Measurements from ENCODE around the gene CASZ1. TPM values are rescaled to one million over a fixed set of nuclear protein-coding genes. Genes with fewer than 3 reads are reported as not detected.

Gene CASZ1
- total RNA-seq, 4 donors from 2014 or later: 22.1 to 47.4 (median 28.0) TPM

DNA sequence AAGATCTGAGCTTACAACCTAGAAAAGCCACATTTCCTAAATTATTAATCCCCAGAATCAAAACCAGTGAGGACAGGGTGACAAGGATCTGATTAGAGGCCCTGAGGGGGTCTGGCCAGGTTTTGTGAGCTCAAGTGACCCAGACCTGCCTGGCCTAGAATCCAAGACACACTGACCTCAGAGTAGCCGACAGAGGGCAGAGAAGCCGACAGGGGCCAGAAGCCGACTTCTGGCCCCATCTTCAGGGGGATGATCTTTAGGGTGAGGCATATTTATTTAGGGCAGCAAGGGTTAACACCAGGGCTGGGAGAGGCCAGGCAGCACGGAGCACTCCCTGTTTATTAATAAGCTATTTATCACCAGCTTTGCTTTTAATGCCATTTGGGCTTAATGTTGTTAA is 45.3 kb downstream of the CASZ1 start:
- H3K4me1 ChIP-seq: peaks cover 0 to 32% (median 6%) of the 10 kb centered on the region in 3 donors
- 0 to 40% methylated on average over 1 to 2 of the region's 4 CpGs for whole genome bisulfite sequencing, 2 donors (ENCODE audit: low coverage in 1 of 2)
- H3K36me3 ChIP-seq: no peaks in the 10 kb centered on the region
- H3K27me3 ChIP-seq: peaks cover 8% of the 10 kb centered on the region
- H3K27ac ChIP-seq: no peak overlapping the region
- no peak for ATAC-seq
- no peaks in the 10 kb centered on the region for H3K9me3 ChIP-seq
- H3K4me3 ChIP-seq: no peak overlapping the region
- TF ChIP-seq POLR2A (IDR thresholded peaks at IDR 0.05): no peak
- no peak for TF ChIP-seq POLR2AphosphoS5 (IDR thresholded peaks at IDR 0.05)
- TF ChIP-seq, protein P1, sequence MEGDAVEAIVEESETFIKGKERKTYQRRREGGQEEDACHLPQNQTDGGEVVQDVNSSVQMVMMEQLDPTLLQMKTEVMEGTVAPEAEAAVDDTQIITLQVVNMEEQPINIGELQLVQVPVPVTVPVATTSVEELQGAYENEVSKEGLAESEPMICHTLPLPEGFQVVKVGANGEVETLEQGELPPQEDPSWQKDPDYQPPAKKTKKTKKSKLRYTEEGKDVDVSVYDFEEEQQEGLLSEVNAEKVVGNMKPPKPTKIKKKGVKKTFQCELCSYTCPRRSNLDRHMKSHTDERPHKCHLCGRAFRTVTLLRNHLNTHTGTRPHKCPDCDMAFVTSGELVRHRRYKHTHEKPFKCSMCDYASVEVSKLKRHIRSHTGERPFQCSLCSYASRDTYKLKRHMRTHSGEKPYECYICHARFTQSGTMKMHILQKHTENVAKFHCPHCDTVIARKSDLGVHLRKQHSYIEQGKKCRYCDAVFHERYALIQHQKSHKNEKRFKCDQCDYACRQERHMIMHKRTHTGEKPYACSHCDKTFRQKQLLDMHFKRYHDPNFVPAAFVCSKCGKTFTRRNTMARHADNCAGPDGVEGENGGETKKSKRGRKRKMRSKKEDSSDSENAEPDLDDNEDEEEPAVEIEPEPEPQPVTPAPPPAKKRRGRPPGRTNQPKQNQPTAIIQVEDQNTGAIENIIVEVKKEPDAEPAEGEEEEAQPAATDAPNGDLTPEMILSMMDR (IDR thresholded peaks at IDR 0.05): no peak
- no peak for TF ChIP-seq EP300 (IDR thresholded peaks at IDR 0.05)

DNA sequence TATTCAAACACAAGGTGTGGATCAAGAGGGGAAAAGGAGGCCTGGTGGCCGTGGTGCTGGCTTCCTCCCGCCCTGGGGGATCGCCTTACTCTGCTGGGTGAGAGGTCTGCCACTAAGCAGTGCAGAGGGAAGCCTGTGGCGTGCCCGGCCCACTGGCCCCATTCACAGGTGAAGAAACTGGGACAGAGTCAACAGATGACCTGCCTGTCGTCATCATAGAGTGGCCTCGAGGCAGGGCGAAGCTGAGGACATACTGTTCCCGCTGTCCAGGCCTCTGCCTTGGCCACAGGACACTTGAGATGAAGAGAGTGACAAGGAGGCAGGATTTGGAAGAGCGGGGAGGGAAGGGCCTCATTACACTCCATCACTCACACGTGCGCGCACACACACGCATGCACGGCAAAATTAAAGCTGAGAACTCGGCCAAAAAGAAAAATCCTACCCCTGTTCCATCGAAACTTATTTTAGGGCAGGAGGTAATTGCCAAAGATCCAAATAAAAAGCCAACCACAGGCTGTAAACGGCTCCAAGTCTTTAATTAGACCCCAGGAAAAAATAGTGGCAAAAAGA is 50.5 kb downstream of the CASZ1 start:
- Histone ChIP-seq H3K27ac (no peak overlapping the region), H3K4me1 (no peaks in the 10 kb centered on the region), H3K36me3 (no peaks in the 10 kb centered on the region), H3K27me3 (no peaks in the 10 kb centered on the region), H3K4me3 (no peak overlapping the region), H3K9me3 (no peaks in the 10 kb centered on the region)
- TF ChIP-seq, protein P1 (IDR thresholded peaks at IDR 0.05): no peak
- TF ChIP-seq POLR2A (IDR thresholded peaks at IDR 0.05) (no peak), POLR2AphosphoS5 (IDR thresholded peaks at IDR 0.05) (no peak), EP300 (IDR thresholded peaks at IDR 0.05) (no peak)
- no peak for ATAC-seq
- WGBS, 2 donors (ENCODE audit: low coverage in 1 of 2): 85 to 87% methylated on average over 6 to 11 of the region's 18 CpGs

DNA sequence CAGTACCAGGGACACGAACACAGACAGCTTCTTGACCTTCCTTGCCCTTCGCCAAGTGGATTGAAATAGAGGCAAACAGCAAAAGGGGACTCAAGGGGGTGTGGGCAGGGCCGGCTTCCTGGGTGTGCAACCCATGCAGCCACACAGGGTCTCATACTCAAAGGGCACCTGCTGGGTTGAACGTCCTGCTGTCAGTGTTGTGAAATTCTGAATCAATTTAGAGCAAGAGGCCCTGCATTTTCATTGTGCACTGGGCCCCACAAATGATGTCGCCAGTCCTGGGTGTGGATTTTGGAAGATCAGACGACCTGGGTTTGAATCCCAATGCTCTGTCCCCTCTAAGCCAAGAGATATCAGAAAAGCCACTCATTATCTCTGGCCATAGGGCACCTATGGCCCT is 51.1 kb downstream of the CASZ1 start:
- Histone ChIP-seq H3K4me1 (no peaks in the 10 kb centered on the region), H3K9me3 (no peaks in the 10 kb centered on the region), H3K27ac (no peak overlapping the region), H3K27me3 (no peaks in the 10 kb centered on the region), H3K36me3 (no peaks in the 10 kb centered on the region), H3K4me3 (no peak overlapping the region)
- TF ChIP-seq POLR2AphosphoS5 (IDR thresholded peaks at IDR 0.05) (no peak), POLR2A (IDR thresholded peaks at IDR 0.05) (no peak), EP300 (IDR thresholded peaks at IDR 0.05) (no peak)
- ATAC-seq: no peak
- 67 to 78% methylated on average over 1 to 3 of the region's 6 CpGs for WGBS, 2 donors (ENCODE audit: low coverage in 1 of 2)

DNA sequence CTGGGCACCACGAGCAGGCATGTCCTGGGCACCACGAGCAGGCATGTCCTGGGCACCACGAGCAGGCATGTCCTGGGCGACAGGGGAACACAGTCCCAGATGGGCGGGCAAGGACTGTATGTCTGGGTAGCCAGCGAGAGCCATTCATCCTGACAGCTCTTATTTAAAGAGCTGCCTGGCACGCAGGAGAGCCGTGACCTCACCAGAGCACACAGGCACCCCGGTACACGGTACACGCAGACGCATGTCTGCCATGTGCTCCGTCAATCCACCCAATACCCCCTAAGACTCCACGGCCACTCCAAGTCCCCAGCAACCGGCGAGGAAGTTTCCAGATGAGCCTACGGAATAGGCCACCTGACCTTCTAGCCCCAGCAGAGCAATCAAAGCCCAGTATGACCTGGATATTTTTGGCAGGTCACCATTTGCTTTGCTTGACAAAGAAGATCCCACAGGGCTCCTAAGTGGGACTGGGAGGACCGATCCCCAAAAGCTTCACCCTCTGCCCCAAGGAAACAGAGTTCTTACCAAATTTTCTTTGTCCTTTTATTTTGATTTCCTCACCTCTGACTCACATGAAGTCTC is 51.7 kb downstream of the CASZ1 start:
- H3K27ac ChIP-seq: no peak overlapping the region
- WGBS, 2 donors (ENCODE audit: low coverage in 1 of 2): 90% methylated on average over 5 of the region's 18 CpGs; no CpG with 5 or more reads in 1 of the 2 donors
- no peaks in the 10 kb centered on the region for H3K36me3 ChIP-seq
- H3K4me1 ChIP-seq: no peaks in the 10 kb centered on the region
- no peak for ATAC-seq
- TF ChIP-seq EP300 (IDR thresholded peaks at IDR 0.05) (no peak), POLR2AphosphoS5 (IDR thresholded peaks at IDR 0.05) (no peak), POLR2A (IDR thresholded peaks at IDR 0.05) (no peak)
- TF ChIP-seq, protein P1 (IDR thresholded peaks at IDR 0.05): no peak
- no peak overlapping the region for H3K4me3 ChIP-seq
- H3K9me3 ChIP-seq: no peaks in the 10 kb centered on the region
- no peaks in the 10 kb centered on the region for H3K27me3 ChIP-seq

DNA sequence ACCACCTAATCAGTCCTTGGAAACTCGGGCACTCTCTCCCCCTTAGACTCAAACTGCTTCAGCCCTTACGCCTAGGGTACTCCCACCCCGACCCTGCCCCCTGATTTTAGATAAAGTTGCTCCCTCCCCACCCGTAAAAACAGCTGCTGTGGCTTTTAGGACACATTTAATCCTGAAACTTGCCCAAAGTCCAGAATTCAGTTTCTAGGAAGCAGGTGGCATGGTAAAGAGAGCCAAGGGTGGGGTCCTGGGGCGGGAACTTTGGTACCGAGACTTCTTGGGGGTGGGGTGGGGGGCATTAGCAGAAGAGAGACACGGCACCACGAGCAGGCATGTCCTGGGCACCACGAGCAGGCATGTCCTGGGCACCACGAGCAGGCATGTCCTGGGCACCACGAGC is 52.4 kb downstream of the CASZ1 start:
- TF ChIP-seq POLR2A (IDR thresholded peaks at IDR 0.05) (no peak), EP300 (IDR thresholded peaks at IDR 0.05) (no peak), POLR2AphosphoS5 (IDR thresholded peaks at IDR 0.05) (no peak)
- TF ChIP-seq, protein P1 (IDR thresholded peaks at IDR 0.05): no peak
- 67 to 86% methylated on average over 2 to 8 of the region's 11 CpGs for WGBS, 2 donors (ENCODE audit: low coverage in 1 of 2)

More for the DNA sequence above, 52.4 kb downstream of the CASZ1 start:
- Histone ChIP-seq H3K4me1 (no peaks in the 10 kb centered on the region), H3K4me3 (no peak overlapping the region), H3K27me3 (no peaks in the 10 kb centered on the region), H3K27ac (no peak overlapping the region), H3K9me3 (no peaks in the 10 kb centered on the region), H3K36me3 (no peaks in the 10 kb centered on the region)
- no peak for ATAC-seq
